Measurements from ENCODE around the gene TCF4.

DNA sequence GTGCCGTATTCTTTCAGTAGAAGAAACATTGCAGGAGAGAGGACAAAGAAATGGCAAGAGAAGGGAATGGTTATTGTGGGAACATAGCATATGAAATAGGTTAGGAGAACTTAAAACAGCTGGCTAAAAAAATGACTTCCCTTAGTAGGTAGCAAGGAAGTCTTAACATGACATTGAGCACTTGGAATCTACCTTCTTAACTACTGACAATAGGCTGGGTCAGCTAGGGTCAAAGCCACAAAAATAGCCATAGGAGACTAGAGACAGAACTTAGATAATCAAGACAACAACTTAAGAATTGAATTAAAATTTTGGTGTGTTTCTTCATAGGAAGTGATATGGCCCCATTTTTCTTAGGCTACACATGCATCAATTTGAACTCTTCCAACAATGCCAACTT lies 227.9 kb downstream of the TCF4 start:
- TF ChIP-seq, protein P1, sequence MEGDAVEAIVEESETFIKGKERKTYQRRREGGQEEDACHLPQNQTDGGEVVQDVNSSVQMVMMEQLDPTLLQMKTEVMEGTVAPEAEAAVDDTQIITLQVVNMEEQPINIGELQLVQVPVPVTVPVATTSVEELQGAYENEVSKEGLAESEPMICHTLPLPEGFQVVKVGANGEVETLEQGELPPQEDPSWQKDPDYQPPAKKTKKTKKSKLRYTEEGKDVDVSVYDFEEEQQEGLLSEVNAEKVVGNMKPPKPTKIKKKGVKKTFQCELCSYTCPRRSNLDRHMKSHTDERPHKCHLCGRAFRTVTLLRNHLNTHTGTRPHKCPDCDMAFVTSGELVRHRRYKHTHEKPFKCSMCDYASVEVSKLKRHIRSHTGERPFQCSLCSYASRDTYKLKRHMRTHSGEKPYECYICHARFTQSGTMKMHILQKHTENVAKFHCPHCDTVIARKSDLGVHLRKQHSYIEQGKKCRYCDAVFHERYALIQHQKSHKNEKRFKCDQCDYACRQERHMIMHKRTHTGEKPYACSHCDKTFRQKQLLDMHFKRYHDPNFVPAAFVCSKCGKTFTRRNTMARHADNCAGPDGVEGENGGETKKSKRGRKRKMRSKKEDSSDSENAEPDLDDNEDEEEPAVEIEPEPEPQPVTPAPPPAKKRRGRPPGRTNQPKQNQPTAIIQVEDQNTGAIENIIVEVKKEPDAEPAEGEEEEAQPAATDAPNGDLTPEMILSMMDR (IDR thresholded peaks at IDR 0.05): no peak
- TF ChIP-seq POLR2A (IDR thresholded peaks at IDR 0.05): no peak
